ENCODE results near the gene AARS2. TPM values are rescaled to one million over a fixed set of nuclear protein-coding genes. Genes with fewer than 3 reads are reported as not detected.

AARS2 gene
- total RNA-seq, 6 donors from 2014 or later: 11.1 to 23.0 (median 12.0) TPM

DNA sequence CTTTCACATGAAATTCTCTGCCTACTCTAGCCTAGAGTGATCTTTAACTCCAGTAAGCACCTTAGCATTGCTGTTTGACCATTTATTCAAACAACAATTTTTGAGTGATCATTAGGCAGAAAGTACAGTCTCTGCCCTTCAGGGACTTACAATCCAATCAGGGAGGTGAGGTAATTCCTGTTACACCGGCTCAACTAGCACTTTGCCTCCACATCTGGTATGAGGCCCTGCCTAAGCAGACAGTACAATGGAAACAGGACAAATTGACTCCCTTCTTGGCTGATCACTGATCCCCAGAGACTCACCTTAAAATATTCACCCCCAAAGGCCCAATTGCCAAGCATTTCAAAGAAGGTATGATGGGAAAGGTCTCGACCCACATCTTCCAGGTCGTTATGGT, 1.4 kb downstream of the AARS2 start:
- peaks cover 8 to 45% (median 36%) of the 10 kb centered on the region in 4 donors for H3K36me3 ChIP-seq

DNA sequence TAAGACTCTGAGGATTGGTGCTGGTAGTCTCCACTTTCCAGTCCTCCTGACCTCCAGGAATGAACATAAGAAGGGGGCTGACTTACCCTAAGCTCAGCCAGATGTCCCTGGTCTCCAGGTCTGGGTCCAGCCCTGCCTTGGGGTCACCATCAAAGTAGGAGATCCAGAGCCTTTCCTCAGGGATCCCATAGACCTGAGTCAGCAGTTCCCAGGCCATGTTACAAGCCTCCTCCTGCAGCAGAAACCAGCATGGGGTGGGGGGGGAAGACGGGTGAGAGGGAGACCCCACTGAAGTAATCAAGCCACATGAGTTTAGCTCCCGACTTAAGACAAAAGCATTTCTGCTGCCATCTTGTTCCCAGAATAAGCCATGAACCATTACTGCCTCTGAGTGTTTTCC, 1.8 kb downstream of the AARS2 start:
- ATAC-seq (ENCODE audit: low FRiP score in 2 of 2): no peak
- TF ChIP-seq, protein P1, sequence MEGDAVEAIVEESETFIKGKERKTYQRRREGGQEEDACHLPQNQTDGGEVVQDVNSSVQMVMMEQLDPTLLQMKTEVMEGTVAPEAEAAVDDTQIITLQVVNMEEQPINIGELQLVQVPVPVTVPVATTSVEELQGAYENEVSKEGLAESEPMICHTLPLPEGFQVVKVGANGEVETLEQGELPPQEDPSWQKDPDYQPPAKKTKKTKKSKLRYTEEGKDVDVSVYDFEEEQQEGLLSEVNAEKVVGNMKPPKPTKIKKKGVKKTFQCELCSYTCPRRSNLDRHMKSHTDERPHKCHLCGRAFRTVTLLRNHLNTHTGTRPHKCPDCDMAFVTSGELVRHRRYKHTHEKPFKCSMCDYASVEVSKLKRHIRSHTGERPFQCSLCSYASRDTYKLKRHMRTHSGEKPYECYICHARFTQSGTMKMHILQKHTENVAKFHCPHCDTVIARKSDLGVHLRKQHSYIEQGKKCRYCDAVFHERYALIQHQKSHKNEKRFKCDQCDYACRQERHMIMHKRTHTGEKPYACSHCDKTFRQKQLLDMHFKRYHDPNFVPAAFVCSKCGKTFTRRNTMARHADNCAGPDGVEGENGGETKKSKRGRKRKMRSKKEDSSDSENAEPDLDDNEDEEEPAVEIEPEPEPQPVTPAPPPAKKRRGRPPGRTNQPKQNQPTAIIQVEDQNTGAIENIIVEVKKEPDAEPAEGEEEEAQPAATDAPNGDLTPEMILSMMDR (IDR thresholded peaks at IDR 0.05): no peak
- no peak for TF ChIP-seq EP300 (IDR thresholded peaks at IDR 0.05)
- no peak for TF ChIP-seq POLR2A (IDR thresholded peaks at IDR 0.05)
- TF ChIP-seq POLR2AphosphoS5 (IDR thresholded peaks at IDR 0.05): no peak
- Histone ChIP-seq H3K4me1 (peaks cover 6 to 13% (median 12%) of the 10 kb centered on the region in 4 donors), H3K36me3 (peaks cover 13 to 49% (median 39%) of the 10 kb centered on the region in 4 donors), H3K27me3 (no peaks in the 10 kb centered on the region), H3K4me3 (no peak overlapping the region), H3K27ac (no peak overlapping the region), H3K9me3 (no peaks in the 10 kb centered on the region)
- no peak for DNase-seq
- WGBS, 2 donors: 65 to 97% methylated on average over 2 of the region's 2 CpGs

More for the DNA sequence above, 1.4 kb downstream of the AARS2 start:
- no peaks in the 10 kb centered on the region for H3K27me3 ChIP-seq
- H3K4me3 ChIP-seq: no peak overlapping the region
- ATAC-seq (ENCODE audit: low FRiP score in 2 of 2) (no peak), DNase-seq (no peak)
- WGBS, 2 donors: 88 to 94% methylated on average over 3 of the region's 3 CpGs
- no peak overlapping the region for H3K27ac ChIP-seq
- TF ChIP-seq POLR2AphosphoS5 (IDR thresholded peaks at IDR 0.05): no peak
- no peak for TF ChIP-seq EP300 (IDR thresholded peaks at IDR 0.05)
- TF ChIP-seq POLR2A (IDR thresholded peaks at IDR 0.05): no peak
- TF ChIP-seq, protein P1 (IDR thresholded peaks at IDR 0.05): no peak
- H3K9me3 ChIP-seq: no peaks in the 10 kb centered on the region
- H3K4me1 ChIP-seq: peaks cover 6 to 13% (median 12%) of the 10 kb centered on the region in 4 donors

DNA sequence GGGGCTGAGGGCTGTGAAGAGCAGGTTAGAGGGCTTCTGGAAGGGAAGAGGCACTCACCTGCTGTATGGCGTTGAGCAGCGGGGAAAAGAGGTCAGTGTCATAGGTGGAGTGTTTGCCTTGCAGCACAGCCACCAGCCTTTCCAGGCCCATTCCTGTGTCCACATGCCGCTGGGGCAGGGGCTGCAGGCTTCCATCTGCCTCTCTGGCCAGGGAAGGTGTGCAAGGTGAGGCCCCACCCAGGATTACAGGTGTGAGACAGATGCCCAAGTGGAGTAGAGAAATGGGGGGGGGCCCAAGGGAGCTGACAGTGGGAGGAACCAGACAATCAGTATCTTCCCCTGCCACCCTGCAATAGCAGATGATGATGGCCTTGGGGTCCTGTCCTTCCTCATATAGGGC, 2.9 kb downstream of the AARS2 start:
- WGBS, 2 donors: 81 to 92% methylated on average over 3 of the region's 3 CpGs
- no peak overlapping the region for H3K27ac ChIP-seq
- no peak for ATAC-seq (ENCODE audit: low FRiP score in 2 of 2)
- DNase-seq: no peak
- H3K27me3 ChIP-seq: no peaks in the 10 kb centered on the region
- no peaks in the 10 kb centered on the region for H3K9me3 ChIP-seq
- TF ChIP-seq, protein P1 (IDR thresholded peaks at IDR 0.05): no peak
- H3K4me1 ChIP-seq: peaks cover 6 to 13% (median 12%) of the 10 kb centered on the region in 4 donors
- H3K4me3 ChIP-seq: no peak overlapping the region
- peaks cover 13 to 60% (median 48%) of the 10 kb centered on the region in 4 donors for H3K36me3 ChIP-seq

DNA sequence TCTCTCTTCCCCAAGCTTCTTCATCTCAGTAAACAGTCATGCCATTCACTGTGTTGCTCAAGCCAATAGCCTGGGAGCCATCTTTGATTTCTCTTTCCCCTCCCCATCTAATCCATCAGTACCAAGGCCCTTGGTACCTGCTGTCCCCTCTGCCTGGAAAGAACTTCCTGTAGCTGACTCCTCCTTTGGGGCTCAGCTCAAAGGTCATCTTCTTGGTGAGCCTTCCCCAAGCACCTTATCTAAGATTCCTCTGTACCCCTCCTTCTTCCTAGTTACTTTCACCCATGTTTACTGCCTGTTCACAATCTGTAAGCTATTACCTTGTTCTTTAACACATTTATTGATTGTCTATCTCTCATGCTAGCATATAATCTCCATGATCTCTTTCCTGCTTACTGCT, 3.5 kb downstream of the AARS2 start:
- H3K36me3 ChIP-seq: peaks cover 13 to 66% (median 53%) of the 10 kb centered on the region in 4 donors
- no peaks in the 10 kb centered on the region for H3K9me3 ChIP-seq
- TF ChIP-seq POLR2A (IDR thresholded peaks at IDR 0.05) (no peak), EP300 (IDR thresholded peaks at IDR 0.05) (no peak), POLR2AphosphoS5 (IDR thresholded peaks at IDR 0.05) (no peak)
- TF ChIP-seq, protein P1 (IDR thresholded peaks at IDR 0.05): no peak
- ATAC-seq (ENCODE audit: low FRiP score in 2 of 2) (no peak), DNase-seq (no peak)
- H3K4me1 ChIP-seq: peaks cover 6 to 13% (median 12%) of the 10 kb centered on the region in 4 donors
- H3K27ac ChIP-seq: no peak overlapping the region
- H3K4me3 ChIP-seq: no peak overlapping the region
- H3K27me3 ChIP-seq: no peaks in the 10 kb centered on the region

DNA sequence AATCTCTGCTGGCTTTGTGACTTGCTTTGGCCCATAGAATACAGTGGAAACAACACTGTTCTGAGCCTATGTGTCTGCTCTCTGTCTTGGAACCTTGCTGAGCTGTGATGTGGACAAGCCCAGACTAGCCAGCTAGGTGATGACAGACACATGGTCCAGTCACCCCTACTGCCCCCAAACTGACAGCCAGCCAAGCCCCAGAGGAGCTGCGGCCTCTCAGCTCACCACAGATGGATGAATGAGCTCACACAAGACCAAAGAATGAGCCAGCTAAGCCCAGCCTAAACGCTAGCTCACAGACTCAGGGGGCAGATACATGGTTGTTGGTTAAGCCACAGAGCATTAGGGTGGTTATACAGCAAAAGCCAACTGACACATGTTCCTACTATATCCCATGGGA, 4.1 kb downstream of the AARS2 start:
- Histone ChIP-seq H3K27me3 (no peaks in the 10 kb centered on the region), H3K9me3 (no peaks in the 10 kb centered on the region), H3K4me3 (no peak overlapping the region), H3K27ac (no peak overlapping the region), H3K36me3 (peaks cover 13 to 72% (median 58%) of the 10 kb centered on the region in 4 donors), H3K4me1 (peaks cover 6 to 13% (median 12%) of the 10 kb centered on the region in 4 donors)
- no peak for TF ChIP-seq POLR2A (IDR thresholded peaks at IDR 0.05)
- no peak for TF ChIP-seq EP300 (IDR thresholded peaks at IDR 0.05)
- TF ChIP-seq POLR2AphosphoS5 (IDR thresholded peaks at IDR 0.05): no peak
- TF ChIP-seq, protein P1 (IDR thresholded peaks at IDR 0.05): no peak
- DNase-seq: no peak
- WGBS, 2 donors: 71 to 92% methylated on average over 2 of the region's 2 CpGs
- no peak for ATAC-seq (ENCODE audit: low FRiP score in 2 of 2)

Data from upper lobe of left lung (tissue), 6 donors.